HG02970 (cell line): ENCODE measurements around the gene ARHGAP15.

Experiments used
- ATAC-seq: cut with Tn5 transposase; IDR thresholded peaks from one replicate; pipeline ENCODE4 v1.9.1; 2021; ENCODE audit warnings: mild to moderate bottlenecking, moderate library complexity, moderate number of reproducible peaks; ENCODE audit not compliant: unreplicated experiment, low FRiP score

The ARHGAP15 gene

GRCh38 chr2:143694335-143694734 lies 565.1 kb downstream of the ARHGAP15 start:
- ATAC-seq: no peak

- no peak for ATAC-seq
These were observed 567.4 kb downstream of the ARHGAP15 start for GRCh38 chr2:143696651-143697050.

- ATAC-seq: no peak
These were observed 568.5 kb downstream of the ARHGAP15 start for GRCh38 chr2:143697744-143698143.

- no peak for ATAC-seq
These were observed 569.1 kb downstream of the ARHGAP15 start for GRCh38 chr2:143698352-143698751.

GRCh38 chr2:143698888-143699570 lies 569.8 kb downstream of the ARHGAP15 start:
- no peak for ATAC-seq

- ATAC-seq: no peak
These were observed 571.6 kb downstream of the ARHGAP15 start for GRCh38 chr2:143700865-143701264.

GRCh38 chr2:143701785-143702184 lies 572.6 kb downstream of the ARHGAP15 start:
- ATAC-seq: no peak

GRCh38 chr2:143702931-143703330 lies 573.7 kb downstream of the ARHGAP15 start:
- ATAC-seq: no peak

- ATAC-seq: no peak
These were observed 575.4 kb downstream of the ARHGAP15 start for GRCh38 chr2:143704451-143705106.

GRCh38 chr2:143705108-143705707 lies 576.0 kb downstream of the ARHGAP15 start:
- ATAC-seq: no peak

- ATAC-seq: no peak
These were observed 577.1 kb downstream of the ARHGAP15 start for GRCh38 chr2:143706354-143706753.

- ATAC-seq: no peak
These were observed 579.5 kb downstream of the ARHGAP15 start for GRCh38 chr2:143708682-143709081.

GRCh38 chr2:143710196-143710595 lies 581.0 kb downstream of the ARHGAP15 start:
- ATAC-seq: no peak

- ATAC-seq: no peak
These were observed 581.7 kb downstream of the ARHGAP15 start for GRCh38 chr2:143710879-143711278.

GRCh38 chr2:143716522-143716921 lies 587.3 kb downstream of the ARHGAP15 start:
- ATAC-seq: no peak

GRCh38 chr2:143717053-143717452 lies 587.8 kb downstream of the ARHGAP15 start:
- ATAC-seq: no peak

- ATAC-seq: no peak
These were observed 588.4 kb downstream of the ARHGAP15 start for GRCh38 chr2:143717536-143718168.

GRCh38 chr2:143718745-143719144 lies 589.5 kb downstream of the ARHGAP15 start:
- no peak for ATAC-seq

GRCh38 chr2:143719406-143719805 lies 590.2 kb downstream of the ARHGAP15 start:
- ATAC-seq: no peak

- no peak for ATAC-seq
These were observed 591.0 kb downstream of the ARHGAP15 start for GRCh38 chr2:143720095-143720664.

GRCh38 chr2:143725400-143725799 lies 596.2 kb downstream of the ARHGAP15 start:
- ATAC-seq: no peak
